Stimulated activated naive CD8-positive, alpha-beta T cell treated with anti-CD3 and anti-CD28 coated beads, Interleukin-15, amount 100 ng/mL, for 72 hours (primary cell): ENCODE data around the gene TBC1D25.

Experiments used
- ATAC-seq: fragments of 150-1000 bp; cut with Tn5 transposase; 2 replicates; pipeline ENCODE4 v1.10.0; 2021; ENCODE audit warnings: mild to moderate bottlenecking, moderate library complexity
- DNase-seq, 2 donors: peaks; one replicate each; pipeline ENCODE4 v3.0.0; 2021 to 2022
- H3K27ac Mint-ChIP-seq, 2 donors: one replicate each; pipeline ENCODE4 v1.8.0; 2022; ENCODE audit warnings: mild to moderate bottlenecking in 2 of 2, mixed read lengths in 2 of 2, moderate library complexity in 2 of 2
- H3K27me3 Mint-ChIP-seq: one replicate; pipeline ENCODE4 v1.8.0; 2022; ENCODE audit warnings: mixed read lengths
- H3K4me1 Mint-ChIP-seq: one replicate; pipeline ENCODE4 v1.8.0; 2022; ENCODE audit warnings: mild to moderate bottlenecking, mixed read lengths
- H3K4me3 Mint-ChIP-seq, 2 donors: one replicate each; pipeline ENCODE4 v1.8.0; 2022; ENCODE audit warnings: mild to moderate bottlenecking in 2 of 2, mixed read lengths in 2 of 2, moderate library complexity in 1 of 2
- H3K9me3 Mint-ChIP-seq, 2 donors: one replicate each; pipeline ENCODE4 v1.8.0; 2022; ENCODE audit warnings: mixed read lengths in 2 of 2

TBC1D25 gene

DNA sequence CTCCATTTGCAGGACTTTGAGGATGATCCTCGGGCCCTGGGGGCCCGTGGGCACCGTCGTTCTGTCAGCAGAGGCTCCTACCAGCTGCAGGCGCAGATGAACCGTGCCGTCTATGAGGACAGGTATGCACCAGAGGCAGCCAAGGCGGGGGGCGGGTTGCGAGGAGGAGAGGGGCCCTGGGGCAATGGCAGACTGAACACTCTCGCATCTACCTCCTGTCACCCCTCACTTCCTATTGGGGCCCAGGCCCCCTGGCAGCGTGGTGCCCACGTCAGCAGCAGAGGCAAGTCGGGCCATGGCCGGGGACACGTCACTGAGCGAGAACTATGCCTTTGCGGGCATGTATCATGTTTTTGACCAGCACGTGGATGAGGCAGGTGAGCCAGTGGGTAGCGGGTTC lies 59.8 kb downstream of the TBC1D25 start:
- DNase-seq: no peak
- no peaks in the 10 kb centered on the region for H3K27me3 Mint-ChIP-seq
- H3K4me3 Mint-ChIP-seq: no peak overlapping the region
- ATAC-seq: no peak
- H3K4me1 Mint-ChIP-seq: peaks cover 19% of the 10 kb centered on the region
- H3K27ac Mint-ChIP-seq: no peak overlapping the region
- no peaks in the 10 kb centered on the region for H3K9me3 Mint-ChIP-seq

DNA sequence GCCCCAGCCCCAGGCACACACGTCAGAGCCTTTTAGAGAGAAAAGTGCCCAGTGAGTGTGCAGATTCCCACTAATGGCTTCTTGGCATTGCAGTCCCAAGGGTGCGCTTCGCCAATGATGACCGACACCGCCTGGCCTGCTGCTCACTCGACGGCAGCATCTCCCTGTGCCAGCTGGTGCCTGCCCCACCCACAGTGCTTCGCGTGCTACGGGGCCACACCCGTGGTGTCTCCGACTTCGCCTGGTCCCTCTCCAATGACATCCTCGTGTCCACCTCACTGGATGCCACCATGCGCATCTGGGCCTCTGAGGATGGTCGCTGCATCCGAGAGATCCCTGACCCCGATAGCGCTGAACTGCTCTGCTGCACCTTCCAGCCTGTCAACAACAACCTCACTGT lies 60.7 kb downstream of the TBC1D25 start:
- Mint-ChIP-seq H3K27me3 (no peaks in the 10 kb centered on the region), H3K9me3 (no peaks in the 10 kb centered on the region), H3K4me1 (peaks cover 19% of the 10 kb centered on the region), H3K4me3 (no peak overlapping the region), H3K27ac (no peak overlapping the region)
- no peak for ATAC-seq
- no peak for DNase-seq

- Mint-ChIP-seq H3K9me3 (no peaks in the 10 kb centered on the region), H3K27me3 (no peaks in the 10 kb centered on the region), H3K27ac (no peak overlapping the region), H3K4me3 (no peak overlapping the region), H3K4me1 (peaks cover 19% of the 10 kb centered on the region)
- no peak for ATAC-seq
- DNase-seq: no peak
Observed at GRCh38 chrX:48601741-48602394, 62.4 kb downstream of the TBC1D25 start.

- no peaks in the 10 kb centered on the region for H3K27me3 Mint-ChIP-seq
- no peak overlapping the region for H3K27ac Mint-ChIP-seq
- DNase-seq (no peak), ATAC-seq (no peak)
- no peak overlapping the region for H3K4me3 Mint-ChIP-seq
- H3K9me3 Mint-ChIP-seq: no peaks in the 10 kb centered on the region
- no peaks in the 10 kb centered on the region for H3K4me1 Mint-ChIP-seq
Observed at GRCh38 chrX:48604701-48605100, 65.2 kb downstream of the TBC1D25 start.

GRCh38 chrX:48606091-48606490 lies 66.6 kb downstream of the TBC1D25 start:
- Mint-ChIP-seq H3K4me1 (no peaks in the 10 kb centered on the region), H3K4me3 (no peak overlapping the region), H3K9me3 (no peaks in the 10 kb centered on the region), H3K27me3 (no peaks in the 10 kb centered on the region), H3K27ac (no peak overlapping the region)
- DNase-seq: no peak
- ATAC-seq: no peak

DNA sequence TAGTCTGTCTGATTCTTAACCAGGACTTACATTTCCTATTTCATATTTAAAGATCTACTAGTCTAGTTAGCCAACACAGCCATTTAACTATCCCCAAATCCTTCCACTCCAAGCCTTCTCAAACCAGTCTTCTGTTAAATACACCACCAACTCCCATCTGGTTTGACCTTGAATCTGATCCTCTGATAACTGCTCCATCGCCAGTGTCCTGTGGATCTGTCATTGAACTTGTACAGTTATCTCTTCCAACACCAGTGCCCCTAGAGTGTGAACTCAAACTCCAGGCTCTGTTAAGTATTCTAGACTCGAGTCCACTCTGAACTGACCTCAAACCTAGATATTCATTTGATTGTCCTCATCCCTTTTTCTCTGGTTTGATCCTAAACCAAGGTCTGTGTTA lies 72.2 kb downstream of the TBC1D25 start:
- H3K27me3 Mint-ChIP-seq: no peaks in the 10 kb centered on the region
- no peaks in the 10 kb centered on the region for H3K9me3 Mint-ChIP-seq
- no peak overlapping the region for H3K4me3 Mint-ChIP-seq
- ATAC-seq (no peak), DNase-seq (no peak)
- H3K4me1 Mint-ChIP-seq: peaks cover 5% of the 10 kb centered on the region
- H3K27ac Mint-ChIP-seq: no peak overlapping the region
